Tibial artery (tissue), 4 donors: Measurements from ENCODE around the gene LHX5.

Source experiments
- DNase-seq, 2 donors: peaks; one replicate each; pipeline ENCODE4 v3.0.0-alpha.2; 2019
- H3K27ac ChIP-seq, 2 donors: fragments of 200-600 bp; sonication (generic) in 1 of 2; 1 replicate in 1 of 2; 2 replicates in 1 of 2; pipeline ENCODE4 v1.5.1; 2018 to 2019; ENCODE audit warnings: mild to moderate bottlenecking in 1 of 2
- H3K27me3 ChIP-seq, 2 donors: fragments of 200-600 bp; sonication (generic) in 1 of 2; one replicate each; pipeline versions ENCODE4 v1.5.1 to v1.6.0; 2016 to 2019
- H3K36me3 ChIP-seq, 3 donors: fragments of 200-600 bp; sonication (generic) in 2 of 3; one replicate each; pipeline ENCODE4 v1.5.1; 2016 to 2019; ENCODE audit warnings: mild to moderate bottlenecking in 2 of 3
- H3K4me1 ChIP-seq, 4 donors: fragments of 200-600 bp; sonication (generic) in 2 of 4; 1 replicate in 3 of 4; 2 replicates in 1 of 4; pipeline ENCODE4 v1.5.1; 2016 to 2019
- H3K4me3 ChIP-seq, 2 donors: fragments of 200-600 bp; sonication (generic) in 1 of 2; 1 replicate in 1 of 2; 2 replicates in 1 of 2; pipeline ENCODE4 v1.5.1; 2018 to 2019; ENCODE audit warnings: mild to moderate bottlenecking in 2 of 2
- H3K9me3 ChIP-seq, 3 donors: fragments of 200-600 bp; sonication (generic) in 1 of 3; one replicate each; pipeline ENCODE4 v1.5.1; 2016 to 2019
- CTCF ChIP-seq, 2 experiments: fragments of 200-600 bp in 1 of 2; fragments of 450-650 bp in 1 of 2; IDR thresholded peaks; one replicate each; pipeline ENCODE4 v1.5.1; 2017 to 2019; ENCODE audit warnings: antibody characterized with exemption in 2 of 2, mild to moderate bottlenecking in 1 of 2, moderate library complexity in 1 of 2
- intact Hi-C: fragments of 100-400 bp; cut with DNase I; formaldehyde crosslinking; loops from one replicate; pipeline ENCODE4 v1.15.0; 2023; ENCODE audit warnings: low total_unique reads

LHX5 gene

GRCh38 chr12:113422886-113423669 is 48.6 kb downstream of the LHX5 start:
- H3K9me3 ChIP-seq: no peaks in the 10 kb centered on the region
- intact Hi-C loops: no loop called here
- no peak for DNase-seq
- H3K4me1 ChIP-seq: peaks cover 0 to 16% (median 10%) of the 10 kb centered on the region in 4 donors
- peak overlapping the region; percentile 43 to 55 for H3K4me3 ChIP-seq
- H3K27me3 ChIP-seq: peaks cover 0 to 8% of the 10 kb centered on the region in 2 donors
- H3K27ac ChIP-seq: peak overlapping the region; percentile 11 to 62
- TF ChIP-seq CTCF (IDR thresholded peaks at IDR 0.05): no peak
- no peaks in the 10 kb centered on the region for H3K36me3 ChIP-seq

GRCh38 chr12:113422030-113422885 is 49.4 kb downstream of the LHX5 start, which contains the start of gene SDSL:
Gene SDSL, plus strand, starts transcription at chr12:113422380. Its CDS starts 5,603 bp downstream, at chr12:113427983.
- no peaks in the 10 kb centered on the region for H3K36me3 ChIP-seq
- H3K4me1 ChIP-seq: peaks cover 0 to 16% (median 10%) of the 10 kb centered on the region in 4 donors
- intact Hi-C loops: no loop called here
- peak within 1 kb of the TSS; percentile 11 to 62 for H3K27ac ChIP-seq
- H3K9me3 ChIP-seq: no peaks in the 10 kb centered on the region
- peak within 1 kb of the TSS; percentile 43 to 55 for H3K4me3 ChIP-seq
- TF ChIP-seq CTCF (IDR thresholded peaks at IDR 0.05): no peak
- peak; percentile 66 to 77 for DNase-seq
- H3K27me3 ChIP-seq: peaks cover 0 to 9% of the 10 kb centered on the region in 2 donors

- H3K4me1 ChIP-seq: peaks cover 0 to 16% (median 10%) of the 10 kb centered on the region in 4 donors
- no peak for TF ChIP-seq CTCF (IDR thresholded peaks at IDR 0.05)
- intact Hi-C loops: no loop called here
- peaks cover 0 to 8% of the 10 kb centered on the region in 2 donors for H3K27me3 ChIP-seq
- H3K36me3 ChIP-seq: no peaks in the 10 kb centered on the region
- no peak for DNase-seq
- no peak overlapping the region for H3K4me3 ChIP-seq
- no peak overlapping the region for H3K27ac ChIP-seq
- H3K9me3 ChIP-seq: no peaks in the 10 kb centered on the region
Observed at GRCh38 chr12:113420996-113421595, 50.6 kb downstream of the LHX5 start.

- peak in 1 of 2 donors; percentile 36 for DNase-seq
- no peaks in the 10 kb centered on the region for H3K9me3 ChIP-seq
- no peak overlapping the region for H3K27ac ChIP-seq
- TF ChIP-seq CTCF (IDR thresholded peaks at IDR 0.05): no peak
- peaks cover 0 to 9% of the 10 kb centered on the region in 2 donors for H3K27me3 ChIP-seq
- H3K4me1 ChIP-seq: peaks cover 0 to 16% (median 10%) of the 10 kb centered on the region in 4 donors
- H3K36me3 ChIP-seq: no peaks in the 10 kb centered on the region
- H3K4me3 ChIP-seq: no peak overlapping the region
- intact Hi-C loops: no loop called here
Observed at GRCh38 chr12:113418213-113418879, 53.3 kb downstream of the LHX5 start.
